ENCODE data around the gene IL9.

DNA sequence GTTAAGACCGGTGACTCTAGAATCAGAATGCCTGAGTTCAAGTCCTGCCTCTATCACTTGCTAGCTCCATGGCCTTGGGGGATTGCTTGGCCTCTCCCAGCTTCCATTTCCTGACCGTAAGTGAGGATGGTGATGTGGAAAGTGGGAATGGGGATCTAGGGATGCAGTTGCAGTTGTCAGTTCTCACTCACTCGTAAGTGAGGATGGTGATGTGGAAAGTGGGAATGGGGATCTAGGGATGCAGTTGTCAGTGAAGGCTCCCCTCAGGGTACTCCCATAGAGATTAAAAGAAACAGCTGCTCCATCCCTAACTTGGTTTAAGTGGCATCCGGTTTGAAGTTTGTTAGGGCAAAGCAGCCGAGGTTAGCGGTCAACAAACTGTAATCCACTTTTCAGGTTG lies 3.0 kb upstream of the IL9 start:
- TF ChIP-seq, protein P1, sequence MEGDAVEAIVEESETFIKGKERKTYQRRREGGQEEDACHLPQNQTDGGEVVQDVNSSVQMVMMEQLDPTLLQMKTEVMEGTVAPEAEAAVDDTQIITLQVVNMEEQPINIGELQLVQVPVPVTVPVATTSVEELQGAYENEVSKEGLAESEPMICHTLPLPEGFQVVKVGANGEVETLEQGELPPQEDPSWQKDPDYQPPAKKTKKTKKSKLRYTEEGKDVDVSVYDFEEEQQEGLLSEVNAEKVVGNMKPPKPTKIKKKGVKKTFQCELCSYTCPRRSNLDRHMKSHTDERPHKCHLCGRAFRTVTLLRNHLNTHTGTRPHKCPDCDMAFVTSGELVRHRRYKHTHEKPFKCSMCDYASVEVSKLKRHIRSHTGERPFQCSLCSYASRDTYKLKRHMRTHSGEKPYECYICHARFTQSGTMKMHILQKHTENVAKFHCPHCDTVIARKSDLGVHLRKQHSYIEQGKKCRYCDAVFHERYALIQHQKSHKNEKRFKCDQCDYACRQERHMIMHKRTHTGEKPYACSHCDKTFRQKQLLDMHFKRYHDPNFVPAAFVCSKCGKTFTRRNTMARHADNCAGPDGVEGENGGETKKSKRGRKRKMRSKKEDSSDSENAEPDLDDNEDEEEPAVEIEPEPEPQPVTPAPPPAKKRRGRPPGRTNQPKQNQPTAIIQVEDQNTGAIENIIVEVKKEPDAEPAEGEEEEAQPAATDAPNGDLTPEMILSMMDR (IDR thresholded peaks at IDR 0.05), result no peak
- TF ChIP-seq ZFX (IDR thresholded peaks at IDR 0.05; ENCODE audit: borderline replicate concordance), result no peak
